MCF 10A (cell line): ENCODE results near the gene WDR7. TPM values are rescaled to one million over a fixed set of nuclear protein-coding genes. Genes with fewer than 3 reads are reported as not detected.

Experiments
- BruUV-seq: library from RNA; stranded (reverse); fragments of 400-500 nt; replicated peaks from 2 replicates; lab custom pipeline; 2021; lab: Mats Ljungman, UMichigan
- CTCF ChIA-PET: fragments of 300-600 bp; sonication (Branson Sonifier 250); formaldehyde crosslinking; extraction: SDS; loops from one replicate; lab custom pipeline; 2021; ENCODE audit warnings: antibody characterized with exemption, inconsistent platforms; lab: Yijun Ruan, JAX
- POLR2A ChIA-PET: fragments of 300-600, 350-650 bp; sonication (Branson Sonifier 250); formaldehyde crosslinking; extraction: SDS; loops from one replicate; lab custom pipeline; 2020; ENCODE audit warnings: antibody characterized with exemption, inconsistent platforms; lab: Yijun Ruan, JAX
- DNase-seq: peaks from one replicate; pipeline ENCODE4 v3.0.0-alpha.2; 2018; ENCODE audit not compliant: unreplicated experiment
- H3K27ac Mint-ChIP-seq: one replicate; pipeline ENCODE4 v1.8.0; 2022; ENCODE audit warnings: mild to moderate bottlenecking, low read depth, mixed read lengths; ENCODE audit not compliant: unreplicated experiment
- H3K27me3 Mint-ChIP-seq: one replicate; pipeline ENCODE4 v1.8.0; 2022; ENCODE audit warnings: mixed read lengths; ENCODE audit not compliant: insufficient read depth, unreplicated experiment
- H3K36me3 Mint-ChIP-seq: one replicate; pipeline ENCODE4 v1.8.0; 2022; ENCODE audit warnings: mild to moderate bottlenecking, moderate library complexity, mixed read lengths; ENCODE audit not compliant: insufficient read depth, unreplicated experiment
- H3K4me1 Mint-ChIP-seq: one replicate; pipeline ENCODE4 v1.8.0; 2022; ENCODE audit warnings: mixed read lengths; ENCODE audit not compliant: insufficient read depth, unreplicated experiment
- H3K4me3 Mint-ChIP-seq: one replicate; pipeline ENCODE4 v1.8.0; 2022; ENCODE audit warnings: mild to moderate bottlenecking, moderate library complexity, mixed read lengths; ENCODE audit not compliant: unreplicated experiment
- H3K9me3 Mint-ChIP-seq: one replicate; pipeline ENCODE4 v1.8.0; 2022; ENCODE audit warnings: mixed read lengths; ENCODE audit not compliant: unreplicated experiment
- CTCF ChIP-seq: fragments of 200-600 bp; IDR thresholded peaks from one replicate; pipeline ENCODE4 v1.8.0; 2022; ENCODE audit warnings: antibody characterized with exemption, mild to moderate bottlenecking; ENCODE audit not compliant: unreplicated experiment
- intact Hi-C: fragments of 100-400 bp; cut with micrococcal nuclease; formaldehyde crosslinking; loops from 2 replicates; pipeline ENCODE4 v1.14.1; 2022
- total RNA-seq: library from RNA; stranded (reverse); gene quantifications from 2 replicates; pipeline ENCODE4 v1.2.3, GENCODE V29; 2022

The WDR7 gene
- total RNA-seq, 1 experiment from 2014 or later: 12.6 TPM

GRCh38 chr18:56982766-56983165 is 331.6 kb downstream of the WDR7 start:
- no TSS peak for BruUV-seq
- POLR2A ChIA-PET: no interaction called here

GRCh38 chr18:56983275-56983992 is 332.3 kb downstream of the WDR7 start:
- BruUV-seq: no TSS peak

More at GRCh38 chr18:56982766-56983165, 331.6 kb downstream of the WDR7 start:
- intact Hi-C loops: no loop called here
- Mint-ChIP-seq H3K36me3 (no peaks in the 10 kb centered on the region), H3K4me1 (no peaks in the 10 kb centered on the region), H3K4me3 (no peak overlapping the region), H3K27ac (no peak overlapping the region), H3K9me3 (no peaks in the 10 kb centered on the region), H3K27me3 (no peaks in the 10 kb centered on the region)
- CTCF ChIA-PET: no interaction called here
- no peak for DNase-seq
- TF ChIP-seq CTCF: no peak

DNA sequence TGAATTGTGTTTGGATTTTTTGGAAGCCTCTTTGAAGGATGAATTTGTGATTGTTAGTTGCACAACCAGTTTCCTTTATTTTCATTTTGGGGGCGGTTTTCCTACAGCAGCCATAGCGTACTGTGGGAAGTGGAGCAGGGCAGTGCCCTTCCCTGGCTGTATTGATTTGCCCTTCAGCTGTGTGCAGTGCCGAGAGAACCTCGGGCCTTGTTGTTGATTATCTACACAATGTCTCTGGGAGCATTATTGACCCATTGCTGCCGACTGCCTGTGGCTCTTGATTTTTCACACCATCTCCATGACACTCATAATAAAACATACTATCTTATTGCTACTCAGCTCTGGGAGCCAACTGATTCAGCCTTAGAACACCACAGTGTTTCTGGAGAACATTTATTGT is 333.6 kb downstream of the WDR7 start:
- no peaks in the 10 kb centered on the region for H3K36me3 Mint-ChIP-seq
- ChIA-PET CTCF (no interaction called here), POLR2A (interaction anchor here (0.6 to 1.6 kb wide), 2 partner anchors 12 to 77 kb away, joined by 3 to 4 read pairs; no protein-coding TSS in a partner anchor)
- no peak overlapping the region for H3K27ac Mint-ChIP-seq
- DNase-seq: no peak
- H3K27me3 Mint-ChIP-seq: no peaks in the 10 kb centered on the region
- no TSS peak for BruUV-seq
- intact Hi-C loops: no loop called here
- H3K4me3 Mint-ChIP-seq: no peak overlapping the region
- no peak for TF ChIP-seq CTCF
- no peaks in the 10 kb centered on the region for H3K4me1 Mint-ChIP-seq
- no peaks in the 10 kb centered on the region for H3K9me3 Mint-ChIP-seq

More at GRCh38 chr18:56983275-56983992, 332.3 kb downstream of the WDR7 start:
- no peak for DNase-seq
- no peaks in the 10 kb centered on the region for H3K9me3 Mint-ChIP-seq
- no peak overlapping the region for H3K27ac Mint-ChIP-seq
- no peaks in the 10 kb centered on the region for H3K27me3 Mint-ChIP-seq
- intact Hi-C loops: no loop called here
- ChIA-PET POLR2A (no interaction called here), CTCF (no interaction called here)
- H3K36me3 Mint-ChIP-seq: no peaks in the 10 kb centered on the region
- H3K4me3 Mint-ChIP-seq: no peak overlapping the region
- no peak for TF ChIP-seq CTCF
- no peaks in the 10 kb centered on the region for H3K4me1 Mint-ChIP-seq

GRCh38 chr18:56986829-56987228 is 335.7 kb downstream of the WDR7 start:
- Mint-ChIP-seq H3K4me1 (no peaks in the 10 kb centered on the region), H3K36me3 (no peaks in the 10 kb centered on the region), H3K9me3 (no peaks in the 10 kb centered on the region), H3K27ac (no peak overlapping the region), H3K4me3 (no peak overlapping the region), H3K27me3 (no peaks in the 10 kb centered on the region)
- TF ChIP-seq CTCF: no peak
- intact Hi-C loops: no loop called here
- POLR2A ChIA-PET: interaction anchor here (0.9 to 1.1 kb wide), 2 partner anchors 16 to 110 kb away, joined by 3 read pairs; no protein-coding TSS in a partner anchor
- DNase-seq: peak; percentile 14
- no TSS peak for BruUV-seq
- CTCF ChIA-PET: interaction anchor here (0.7 to 1.2 kb wide), 3 partner anchors 16 to 752 kb away, joined by 4 to 5 read pairs (median 4); no protein-coding TSS in a partner anchor
